ENCODE measurements around the gene SGMS2.

The SGMS2 gene

DNA sequence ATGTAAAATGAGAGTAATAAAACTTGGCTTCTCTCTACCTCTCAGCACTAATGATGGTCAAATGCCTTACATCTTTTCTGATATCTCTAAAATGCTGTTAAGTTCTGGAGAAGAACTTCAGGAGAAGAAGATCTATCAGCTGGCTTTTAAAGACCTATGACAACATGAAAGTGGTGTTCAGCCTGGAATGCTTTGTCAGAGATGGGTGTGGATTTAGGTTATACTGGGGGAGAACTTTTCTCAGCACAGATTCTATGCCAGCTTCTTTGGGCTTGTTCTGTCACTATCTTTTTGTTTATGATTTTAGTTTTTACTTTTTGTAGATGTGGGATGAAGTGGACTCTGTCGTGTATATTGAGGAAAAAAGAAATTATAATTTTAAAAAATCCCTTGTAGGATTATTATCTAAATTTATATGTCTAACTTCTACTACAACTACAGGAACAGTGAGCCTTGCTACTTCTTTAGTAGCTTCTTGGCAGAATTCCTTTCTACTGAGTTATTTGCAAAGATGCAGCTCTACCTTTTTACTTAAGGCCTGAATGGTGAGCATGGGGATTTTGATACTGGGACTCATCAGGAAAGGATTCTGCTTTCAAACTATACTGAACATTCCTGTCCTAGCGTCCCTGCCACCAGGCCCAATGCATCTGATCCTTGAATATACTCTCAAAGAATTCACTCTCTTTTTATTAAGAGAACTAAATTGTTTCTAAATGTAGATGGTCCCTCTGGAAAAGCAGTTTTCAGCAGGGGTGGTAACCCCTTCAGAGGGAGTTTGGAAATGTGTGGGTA lies 126.2 kb downstream of the SGMS2 start:
- Histone ChIP-seq H3K36me3 (ENCODE audit: insufficient read depth, low read depth, low read length) (peaks cover 36% of the 10 kb centered on the region), H3K9ac (ENCODE audit: low read depth, low read length) (no peak overlapping the region), H3K4me3 (ENCODE audit: low read length) (no peak overlapping the region), H3K27ac (ENCODE audit: low read length) (no peak overlapping the region), H3K4me1 (ENCODE audit: insufficient read depth, low read length) (no peaks in the 10 kb centered on the region), H3K27me3 (ENCODE audit: insufficient read depth, low read length) (no peaks in the 10 kb centered on the region), H3K9me3 (ENCODE audit: insufficient read depth, low read depth, low read length) (peaks cover 9% of the 10 kb centered on the region; the same call in 1 of the 2 replicates)

DNA sequence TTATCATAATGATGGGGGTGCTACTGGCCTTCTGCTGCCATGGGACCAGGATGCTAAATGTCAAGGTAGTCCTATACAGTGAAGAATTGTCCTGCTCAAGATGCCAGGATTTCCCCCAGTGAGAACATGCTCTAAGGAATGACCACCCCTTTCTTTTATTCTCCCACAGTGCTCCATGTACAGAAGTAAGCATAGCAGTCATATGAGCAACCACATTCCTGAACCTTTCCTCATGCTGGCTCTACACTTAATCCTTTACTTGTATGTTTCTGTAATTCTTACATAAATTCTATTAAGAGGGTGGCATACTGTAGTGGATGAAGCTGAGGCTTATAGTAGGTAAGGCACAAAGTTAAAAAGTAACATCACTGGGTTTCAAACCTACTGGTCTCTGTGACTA lies 126.8 kb downstream of the SGMS2 start:
- Histone ChIP-seq H3K4me3 (ENCODE audit: low read length) (no peak overlapping the region), H3K4me1 (ENCODE audit: insufficient read depth, low read length) (no peaks in the 10 kb centered on the region), H3K9ac (ENCODE audit: low read depth, low read length) (no peak overlapping the region), H3K27me3 (ENCODE audit: insufficient read depth, low read length) (no peaks in the 10 kb centered on the region), H3K36me3 (ENCODE audit: insufficient read depth, low read depth, low read length) (peaks cover 30% of the 10 kb centered on the region), H3K9me3 (ENCODE audit: insufficient read depth, low read depth, low read length) (peaks cover 15% of the 10 kb centered on the region; the same call in 1 of the 2 replicates), H3K27ac (ENCODE audit: low read length) (no peak overlapping the region)

DNA sequence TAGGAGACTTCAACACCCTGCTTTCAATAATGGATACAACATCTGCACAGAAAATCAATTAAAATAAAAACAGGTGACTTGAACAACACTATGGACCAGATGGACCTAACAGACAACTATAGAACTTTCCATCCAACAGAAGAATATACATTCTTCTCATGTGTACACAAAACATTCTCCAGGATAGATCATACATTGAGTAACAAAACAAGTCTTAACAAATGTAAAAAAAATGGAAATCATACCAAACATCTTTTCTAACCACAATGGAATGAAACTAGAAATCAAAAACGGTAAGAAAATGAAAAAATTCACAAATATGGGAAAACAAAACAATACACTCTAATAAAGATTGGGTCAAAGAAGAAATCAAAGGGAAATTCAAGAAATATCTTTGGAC lies 131.3 kb downstream of the SGMS2 start:
- H3K9me3 ChIP-seq (ENCODE audit: insufficient read depth, low read depth, low read length): peaks cover 23% of the 10 kb centered on the region; the same call in 1 of the 2 replicates

More for the DNA sequence above, 131.3 kb downstream of the SGMS2 start:
- Histone ChIP-seq H3K27me3 (ENCODE audit: insufficient read depth, low read length) (no peaks in the 10 kb centered on the region), H3K9ac (ENCODE audit: low read depth, low read length) (no peak overlapping the region), H3K4me3 (ENCODE audit: low read length) (no peak overlapping the region), H3K4me1 (ENCODE audit: insufficient read depth, low read length) (no peaks in the 10 kb centered on the region), H3K27ac (ENCODE audit: low read length) (no peak overlapping the region), H3K36me3 (ENCODE audit: insufficient read depth, low read depth, low read length) (peaks cover 10% of the 10 kb centered on the region)
